HCT116 (cell line): ENCODE measurements around the gene FGGY. TPM values are rescaled to one million over a fixed set of nuclear protein-coding genes. Genes with fewer than 3 reads are reported as not detected.

ENCODE experiments used
- ATAC-seq: fragments of 200-7000 bp; cut with Tn5 transposase; 2 replicates; pipeline ENCODE4 v1.9.1; 2020; ENCODE audit warnings: mild to moderate bottlenecking, moderate library complexity
- BruUV-seq: library from RNA; stranded (reverse); fragments of 400-500 nt; replicated peaks from 2 replicates; lab custom pipeline; 2021; lab: Mats Ljungman, UMichigan
- CTCF ChIA-PET: fragments of 300-600 bp; sonication (Branson Sonifier 250); formaldehyde crosslinking; loops from one replicate; lab custom pipeline; 2021; ENCODE audit warnings: antibody characterized with exemption; lab: Charles Lee
- POLR2A ChIA-PET: fragments of 300-600, 350-600 bp; sonication (Branson Sonifier 250); formaldehyde crosslinking; loops from one replicate; lab custom pipeline; 2021; ENCODE audit warnings: antibody characterized with exemption; lab: Charles Lee
- RAD21 ChIA-PET, 2 experiments: fragments of 300-600 bp; sonication (Branson Sonifier 250); formaldehyde crosslinking; loops; one replicate each; lab custom pipeline; 2023; ENCODE audit warnings: low total read pairs in 2 of 2; ENCODE audit not compliant: uncharacterized antibody in 2 of 2, unreplicated experiment in 2 of 2, low non-redundant PET in 1 of 2; lab: Charles Lee
- DNase-seq: peaks from one replicate; pipeline ENCODE4 v3.0.0-alpha.2; 2010; ENCODE audit warnings: low read depth, low spot score
- H2AFZ ChIP-seq: fragments of 200-600 bp; shearing (Covaris generic), sonication (generic); 2 replicates; pipeline ENCODE4 v1.6.1; 2017; ENCODE audit warnings: low read depth, mixed run types, mixed read lengths, antibody characterized with exemption, low read length; ENCODE audit not compliant: poor library complexity, severe bottlenecking
- H3K27ac ChIP-seq: 2 replicates; pipeline ENCODE4 v1.5.1; 2012; ENCODE audit warnings: low read depth, low read length
- H3K27me3 ChIP-seq: fragments of 200-600 bp; sonication (generic); 2 replicates; pipeline ENCODE4 v1.6.1; 2016; ENCODE audit warnings: mixed run types, low read length, mixed read lengths; ENCODE audit not compliant: insufficient read depth
- H3K36me3 ChIP-seq, 2 experiments: fragments of 200-500 bp in 1 of 2; fragments of 200-600 bp in 1 of 2; sonication (Bioruptor generic) in 1 of 2; sonication (generic) in 1 of 2; 2 replicates each; pipeline versions ENCODE4 v1.5.1 to v1.6.1; 2014 to 2016; ENCODE audit warnings: low read length in 2 of 2, inconsistent platforms in 1 of 2, mixed read lengths in 1 of 2, mixed run types in 1 of 2; ENCODE audit not compliant: insufficient read depth in 2 of 2, control insufficient read depth in 1 of 2
- H3K4me1 ChIP-seq, 2 experiments: fragments of 200-600 bp in 1 of 2; sonication (generic) in 1 of 2; 2 replicates each; pipeline versions ENCODE4 v1.5.1 to v1.6.1; 2012 to 2017; ENCODE audit warnings: low read length in 2 of 2, inconsistent platforms in 1 of 2, mild to moderate bottlenecking in 1 of 2, mixed read lengths in 1 of 2, mixed run types in 1 of 2, moderate library complexity in 1 of 2; ENCODE audit not compliant: insufficient read depth in 2 of 2, control insufficient read depth in 1 of 2
- H3K4me2 ChIP-seq: fragments of 200-600 bp; sonication (generic); 2 replicates; pipeline ENCODE4 v1.6.1; 2017; ENCODE audit warnings: mixed run types, low read length, mixed read lengths
- H3K4me3 ChIP-seq, 2 experiments: fragments of 200-600 bp in 1 of 2; sonication (generic) in 1 of 2; replicated peaks in 1 of 2; 2 replicates each; pipeline ENCODE4 v1.5.1; 2011 to 2016; ENCODE audit warnings: low read length in 2 of 2, control low read depth in 1 of 2, low read depth in 1 of 2, mild to moderate bottlenecking in 1 of 2, mixed read lengths in 1 of 2, mixed run types in 1 of 2
- H3K79me2 ChIP-seq: fragments of 200-600 bp; sonication (generic); 2 replicates; pipeline ENCODE4 v1.6.1; 2017; ENCODE audit warnings: mild to moderate bottlenecking, mixed run types, low read length, moderate library complexity, mixed read lengths; ENCODE audit not compliant: insufficient read depth
- H3K9ac ChIP-seq: fragments of 200-600 bp; sonication (generic); 2 replicates; pipeline ENCODE4 v1.6.1; 2016; ENCODE audit warnings: low read length, mixed read lengths
- H3K9me2 ChIP-seq: fragments of 200-600 bp; sonication (generic), shearing (Covaris generic); 2 replicates; pipeline ENCODE4 v1.6.1; 2017; ENCODE audit warnings: mixed run types, mild to moderate bottlenecking, moderate library complexity; ENCODE audit not compliant: insufficient read depth
- H3K9me3 ChIP-seq, 2 experiments: fragments of 200-500 bp in 1 of 2; fragments of 200-600 bp in 1 of 2; sonication (Bioruptor generic) in 1 of 2; sonication (generic) in 1 of 2; 2 replicates each; pipeline ENCODE4 v1.6.1; 2014 to 2017; ENCODE audit warnings: low read length in 2 of 2, mixed read lengths in 2 of 2, inconsistent platforms in 1 of 2, low read depth in 1 of 2, mild to moderate bottlenecking in 1 of 2, mixed run types in 1 of 2, moderate library complexity in 1 of 2; ENCODE audit not compliant: control insufficient read depth in 1 of 2, insufficient read depth in 1 of 2
- H4K20me1 ChIP-seq: fragments of 200-600 bp; sonication (generic), shearing (Covaris generic); 2 replicates; pipeline ENCODE4 v1.6.1; 2017; ENCODE audit warnings: mixed run types, mild to moderate bottlenecking, moderate library complexity; ENCODE audit not compliant: insufficient read depth
- ATF3 ChIP-seq: IDR thresholded peaks from 2 replicates; pipeline ENCODE4 v1.6.1; 2012
- CEBPB ChIP-seq: IDR thresholded peaks from 2 replicates; pipeline ENCODE4 v1.6.1; 2012; ENCODE audit warnings: low read depth
- CTCF ChIP-seq, 3 experiments: fragments of 200-600 bp in 1 of 3; sonication (generic) in 1 of 3; IDR thresholded peaks in 2 of 3; conservative IDR thresholded peaks in 1 of 3; 2 replicates each; pipeline ENCODE4 v1.5.1; 2012 to 2017; ENCODE audit warnings: low read depth in 2 of 3, low read length in 2 of 3, antibody characterized with exemption in 1 of 3, borderline replicate concordance in 1 of 3, control low read depth in 1 of 3, mild to moderate bottlenecking in 1 of 3, mixed read lengths in 1 of 3, mixed run types in 1 of 3, moderate library complexity in 1 of 3; ENCODE audit not compliant: insufficient read depth in 1 of 3
- EGR1 ChIP-seq: IDR thresholded peaks from 2 replicates; pipeline ENCODE4 v1.6.1; 2012; ENCODE audit warnings: low read depth
- ELF1 ChIP-seq: IDR thresholded peaks from 2 replicates; pipeline ENCODE4 v1.6.1; 2012; ENCODE audit warnings: low read depth, borderline replicate concordance
- EZH2 ChIP-seq: fragments of 200-600 bp; sonication (generic); IDR thresholded peaks from 2 replicates; pipeline ENCODE4 v1.6.1; 2017; ENCODE audit warnings: antibody characterized with exemption, mixed run types
- JUND ChIP-seq: IDR thresholded peaks from 2 replicates; pipeline ENCODE4 v1.6.1; 2012
- MAX ChIP-seq: IDR thresholded peaks from 2 replicates; pipeline ENCODE4 v1.6.1; 2012
- POLR2AphosphoS5 ChIP-seq: IDR thresholded peaks from 2 replicates; pipeline ENCODE4 v1.6.1; 2011; ENCODE audit warnings: mild to moderate bottlenecking, low read depth, low read length, moderate library complexity
- RAD21 ChIP-seq: IDR thresholded peaks from 2 replicates; pipeline ENCODE4 v1.6.1; 2012; ENCODE audit warnings: low read depth, mild to moderate bottlenecking
- SIN3A ChIP-seq: IDR thresholded peaks from 2 replicates; pipeline ENCODE4 v1.6.1; 2012; ENCODE audit warnings: low read depth
- SP1 ChIP-seq: IDR thresholded peaks from 2 replicates; pipeline ENCODE4 v1.6.1; 2012; ENCODE audit warnings: low read depth
- YY1 ChIP-seq: IDR thresholded peaks from 2 replicates; pipeline ENCODE4 v1.6.1; 2011; ENCODE audit warnings: low read length, low read depth, moderate library complexity, mild to moderate bottlenecking; ENCODE audit not compliant: insufficient replicate concordance; ENCODE audit errors: extremely low read depth
- ZFX ChIP-seq: fragments of 450-650 bp; IDR thresholded peaks from 2 replicates; pipeline ENCODE4 v1.6.1; 2017
- ZNF274 ChIP-seq: fragments of 200-500 bp; sonication (Bioruptor generic); IDR thresholded peaks from 2 replicates; pipeline ENCODE4 v1.6.1; 2014; ENCODE audit warnings: mild to moderate bottlenecking, low read depth, low read length, inconsistent platforms
- intact Hi-C: fragments of 100-400 bp; cut with micrococcal nuclease; formaldehyde crosslinking; loops from 2 replicates; pipeline ENCODE4 v1.10.0; 2022
- total RNA-seq: library from RNA; stranded (reverse); gene quantifications from one replicate; pipeline ENCODE4 v1.2.1, GENCODE V29; 2021; ENCODE audit not compliant: unreplicated experiment

Gene FGGY
- total RNA-seq, 1 experiment from 2014 or later, result 10.6 TPM

- no peaks in the 10 kb centered on the region for H3K9me3 ChIP-seq
- ChIA-PET CTCF (no interaction called here), POLR2A (no interaction called here), RAD21 (no interaction called here)
- DNase-seq, result no peak
- ATAC-seq, result no peak
- no peak overlapping the region for H3K27ac ChIP-seq
- TF ChIP-seq ELF1, result no peak
- TF ChIP-seq JUND, result no peak
- TF ChIP-seq SP1, result no peak
- TF ChIP-seq EGR1, result no peak
- TF ChIP-seq CEBPB, result no peak
- no peak for TF ChIP-seq ZNF274
- TF ChIP-seq ZFX, result no peak
- no peak for TF ChIP-seq SIN3A
- TF ChIP-seq POLR2AphosphoS5, result no peak
- TF ChIP-seq YY1, result no peak
- TF ChIP-seq ATF3, result no peak
- TF ChIP-seq EZH2, result no peak
- TF ChIP-seq MAX, result no peak
- no peak for TF ChIP-seq RAD21
- no peak for TF ChIP-seq CTCF (IDR thresholded peaks at IDR 0.05 in 2 of 3, conservative IDR thresholded peaks at IDR 0.05 in 1 of 3; ENCODE audit: borderline replicate concordance in 1 of 3, insufficient read depth in 1 of 3, low read depth in 2 of 3, low read length in 2 of 3)
- no peaks in the 10 kb centered on the region for H3K27me3 ChIP-seq
- no peak overlapping the region for H3K9ac ChIP-seq
- no peaks in the 10 kb centered on the region for H4K20me1 ChIP-seq
- H3K4me2 ChIP-seq, result no peak overlapping the region
- H3K4me1 ChIP-seq, result peaks cover 0 to under 1% of the 10 kb centered on the region in 2 experiments; a peak in 1 of 4 replicates
- intact Hi-C loops, result no loop called here
- H2AFZ ChIP-seq, result no peak overlapping the region
- no peaks in the 10 kb centered on the region for H3K9me2 ChIP-seq
- H3K36me3 ChIP-seq, result no peaks in the 10 kb centered on the region
- BruUV-seq, result no TSS peak
- no peak overlapping the region for H3K4me3 ChIP-seq
- no peaks in the 10 kb centered on the region for H3K79me2 ChIP-seq
These were observed 370.1 kb downstream of the FGGY start for GRCh38 chr1:59667020-59667419.
